Gastroesophageal sphincter (tissue), 3 donors: ENCODE data around the gene MPND.

Source experiments
- EP300 ChIP-seq: sonication (generic); formaldehyde crosslinking; IDR thresholded peaks from one replicate; pipeline ENCODE4 v1.6.1; 2017; ENCODE audit warnings: antibody characterized with exemption, mild to moderate bottlenecking
- POLR2A ChIP-seq, 2 donors: fragments of 450-650 bp; IDR thresholded peaks; one replicate each; pipeline ENCODE4 v1.6.1; 2017; ENCODE audit warnings: antibody characterized with exemption in 2 of 2, mild to moderate bottlenecking in 2 of 2, moderate library complexity in 1 of 2
- POLR2AphosphoS5 ChIP-seq: sonication (generic); formaldehyde crosslinking; IDR thresholded peaks from one replicate; pipeline ENCODE4 v1.6.1; 2017; ENCODE audit warnings: antibody characterized with exemption
- TF ChIP-seq, protein P1 (sequence below), 4 experiments: fragments of 200-600 bp in 2 of 4; fragments of 450-650 bp in 2 of 4; sonication (generic) in 1 of 4; IDR thresholded peaks; one replicate each; pipeline ENCODE4 v1.5.1; 2017 to 2019; ENCODE audit warnings: antibody characterized with exemption in 4 of 4, mild to moderate bottlenecking in 2 of 4, moderate library complexity in 2 of 4

- TF ChIP-seq, protein P1, sequence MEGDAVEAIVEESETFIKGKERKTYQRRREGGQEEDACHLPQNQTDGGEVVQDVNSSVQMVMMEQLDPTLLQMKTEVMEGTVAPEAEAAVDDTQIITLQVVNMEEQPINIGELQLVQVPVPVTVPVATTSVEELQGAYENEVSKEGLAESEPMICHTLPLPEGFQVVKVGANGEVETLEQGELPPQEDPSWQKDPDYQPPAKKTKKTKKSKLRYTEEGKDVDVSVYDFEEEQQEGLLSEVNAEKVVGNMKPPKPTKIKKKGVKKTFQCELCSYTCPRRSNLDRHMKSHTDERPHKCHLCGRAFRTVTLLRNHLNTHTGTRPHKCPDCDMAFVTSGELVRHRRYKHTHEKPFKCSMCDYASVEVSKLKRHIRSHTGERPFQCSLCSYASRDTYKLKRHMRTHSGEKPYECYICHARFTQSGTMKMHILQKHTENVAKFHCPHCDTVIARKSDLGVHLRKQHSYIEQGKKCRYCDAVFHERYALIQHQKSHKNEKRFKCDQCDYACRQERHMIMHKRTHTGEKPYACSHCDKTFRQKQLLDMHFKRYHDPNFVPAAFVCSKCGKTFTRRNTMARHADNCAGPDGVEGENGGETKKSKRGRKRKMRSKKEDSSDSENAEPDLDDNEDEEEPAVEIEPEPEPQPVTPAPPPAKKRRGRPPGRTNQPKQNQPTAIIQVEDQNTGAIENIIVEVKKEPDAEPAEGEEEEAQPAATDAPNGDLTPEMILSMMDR (IDR thresholded peaks at IDR 0.05): no peak
- no peak for TF ChIP-seq POLR2A (IDR thresholded peaks at IDR 0.05)
- no peak for TF ChIP-seq POLR2AphosphoS5
- TF ChIP-seq EP300: no peak
Observed at GRCh38 chr19:4376671-4376990, 33.3 kb downstream of the MPND start.
